ENCODE results near the gene USP16.
"Not testable (repeated sequence)": the region's sequence is repeated elsewhere in the genome, so short reads cannot be mapped to it uniquely, and the experiment has no call there.

USP16 gene

GRCh38 chr21:28986677-28987076 lies 37.8 kb upstream of the USP16 start:
- H2BK120ac ChIP-seq (ENCODE audit: low read depth, low read length): no peak overlapping the region
- no peak overlapping the region for H3K23ac ChIP-seq (ENCODE audit: low read length in 2 of 2)
- no peaks in the 10 kb centered on the region for H3K27me3 ChIP-seq (ENCODE audit: control insufficient read depth in 1 of 2, insufficient read depth in 1 of 2, low read length in 2 of 2)
- no peak overlapping the region for H3K18ac ChIP-seq (ENCODE audit: low read depth in 1 of 2, low read length in 2 of 2)
- H2BK5ac ChIP-seq (ENCODE audit: low read depth, low read length, poor library complexity, severe bottlenecking): no peak overlapping the region
- H3K27ac ChIP-seq (ENCODE audit: low read length, poor library complexity, severe bottlenecking): no peak overlapping the region
- no peak overlapping the region for H3K14ac ChIP-seq (ENCODE audit: low read length in 2 of 2)
- no peak overlapping the region for H3K4me2 ChIP-seq (ENCODE audit: low read length, poor library complexity, severe bottlenecking)
- 96% methylated on average over 4 of the region's 4 CpGs for WGBS
- H3K79me1 ChIP-seq (replicated peaks; ENCODE audit: low read length, poor library complexity, severe bottlenecking): peaks cover 14% of the 10 kb centered on the region
- no peaks in the 10 kb centered on the region for H3K9me3 ChIP-seq (ENCODE audit: control insufficient read depth, low read length)
- H2AFZ ChIP-seq (ENCODE audit: low read depth, low read length): no peak overlapping the region
- no peak overlapping the region for H2BK12ac ChIP-seq (ENCODE audit: low read length in 2 of 2)
- H4K91ac ChIP-seq (ENCODE audit: low read length): no peak overlapping the region
- H4K8ac ChIP-seq (ENCODE audit: low read length): no peak overlapping the region
- H3K9ac ChIP-seq (ENCODE audit: low read length): no peak overlapping the region
- H3K4ac ChIP-seq (ENCODE audit: low read depth in 1 of 2, low read length in 2 of 2): no peak overlapping the region
- DNase-seq: no peak
- H3K4me1 ChIP-seq (ENCODE audit: control insufficient read depth, insufficient read depth, low read depth, low read length): peaks cover 7% of the 10 kb centered on the region
- H3K4me3 ChIP-seq (ENCODE audit: insufficient read depth in 1 of 2, low read depth in 1 of 2, low read length in 2 of 2): no peak overlapping the region
- H2BK15ac ChIP-seq (ENCODE audit: low read depth, poor library complexity, severe bottlenecking): no peak overlapping the region
- H2AK5ac ChIP-seq (ENCODE audit: low read length, severe bottlenecking): no peak overlapping the region
- H3K36me3 ChIP-seq (ENCODE audit: control insufficient read depth in 1 of 2, insufficient read depth in 2 of 2, low read depth in 1 of 2, low read length in 2 of 2): peaks cover 4 to 47% of the 10 kb centered on the region in 2 experiments

- not testable (repeated sequence) for H3K4ac ChIP-seq (ENCODE audit: low read depth in 1 of 2, low read length in 2 of 2); H4K91ac ChIP-seq (ENCODE audit: low read length); H2BK15ac ChIP-seq (ENCODE audit: low read depth, poor library complexity, severe bottlenecking); H3K14ac ChIP-seq (ENCODE audit: low read length in 2 of 2); H2AFZ ChIP-seq (ENCODE audit: low read depth, low read length); H3K9me3 ChIP-seq (ENCODE audit: control insufficient read depth, low read length); H2AK5ac ChIP-seq (ENCODE audit: low read length, severe bottlenecking); H2BK120ac ChIP-seq (ENCODE audit: low read depth, low read length); H2BK5ac ChIP-seq (ENCODE audit: low read depth, low read length, poor library complexity, severe bottlenecking); H3K4me3 ChIP-seq (ENCODE audit: insufficient read depth in 1 of 2, low read depth in 1 of 2, low read length in 2 of 2); H3K9ac ChIP-seq (ENCODE audit: low read length); H3K23ac ChIP-seq (ENCODE audit: low read length in 2 of 2); H2BK12ac ChIP-seq (ENCODE audit: low read length in 2 of 2); H3K18ac ChIP-seq (ENCODE audit: low read depth in 1 of 2, low read length in 2 of 2); H3K27ac ChIP-seq (ENCODE audit: low read length, poor library complexity, severe bottlenecking); H3K79me1 ChIP-seq (replicated peaks; ENCODE audit: low read length, poor library complexity, severe bottlenecking); H3K4me1 ChIP-seq (ENCODE audit: control insufficient read depth, insufficient read depth, low read depth, low read length); H3K4me2 ChIP-seq (ENCODE audit: low read length, poor library complexity, severe bottlenecking); H4K8ac ChIP-seq (ENCODE audit: low read length); H3K27me3 ChIP-seq (ENCODE audit: control insufficient read depth in 1 of 2, insufficient read depth in 1 of 2, low read length in 2 of 2)
- DNase-seq: peak; percentile 16
- 91% methylated on average over 3 of the region's 6 CpGs for WGBS
- peaks cover 0 to 33% of the 10 kb centered on the region in 2 experiments for H3K36me3 ChIP-seq (ENCODE audit: control insufficient read depth in 1 of 2, insufficient read depth in 2 of 2, low read depth in 1 of 2, low read length in 2 of 2)
These were observed 36.3 kb upstream of the USP16 start for GRCh38 chr21:28988146-28988545.

- H4K91ac ChIP-seq (ENCODE audit: low read length): no peak overlapping the region
- no peak overlapping the region for H2BK120ac ChIP-seq (ENCODE audit: low read depth, low read length)
- DNase-seq: no peak
- H3K18ac ChIP-seq (ENCODE audit: low read depth in 1 of 2, low read length in 2 of 2): peak overlapping the region in 1 of 2 experiments; percentile 74
- WGBS: 32% methylated on average over 8 of the region's 14 CpGs
- H4K8ac ChIP-seq (ENCODE audit: low read length): peak overlapping the region; percentile 82
- no peaks in the 10 kb centered on the region for H3K9me3 ChIP-seq (ENCODE audit: control insufficient read depth, low read length)
- peaks cover 7% of the 10 kb centered on the region for H3K4me1 ChIP-seq (ENCODE audit: control insufficient read depth, insufficient read depth, low read depth, low read length)
- peak overlapping the region; percentile 91 for H3K4me2 ChIP-seq (ENCODE audit: low read length, poor library complexity, severe bottlenecking)
- peak overlapping the region; percentile 8 for H3K27ac ChIP-seq (ENCODE audit: low read length, poor library complexity, severe bottlenecking)
- no peak overlapping the region for H3K14ac ChIP-seq (ENCODE audit: low read length in 2 of 2)
- H3K23ac ChIP-seq (ENCODE audit: low read length in 2 of 2): no peak overlapping the region
- H2BK12ac ChIP-seq (ENCODE audit: low read length in 2 of 2): no peak overlapping the region
- H3K4ac ChIP-seq (ENCODE audit: low read depth in 1 of 2, low read length in 2 of 2): no peak overlapping the region
- no peak overlapping the region for H2AFZ ChIP-seq (ENCODE audit: low read depth, low read length)
- H2BK5ac ChIP-seq (ENCODE audit: low read depth, low read length, poor library complexity, severe bottlenecking): no peak overlapping the region
- H3K4me3 ChIP-seq (ENCODE audit: insufficient read depth in 1 of 2, low read depth in 1 of 2, low read length in 2 of 2): peak overlapping the region; percentile 87 to 93
- no peaks in the 10 kb centered on the region for H3K27me3 ChIP-seq (ENCODE audit: control insufficient read depth in 1 of 2, insufficient read depth in 1 of 2, low read length in 2 of 2)
- H2AK5ac ChIP-seq (ENCODE audit: low read length, severe bottlenecking): no peak overlapping the region
- H3K36me3 ChIP-seq (ENCODE audit: control insufficient read depth in 1 of 2, insufficient read depth in 2 of 2, low read depth in 1 of 2, low read length in 2 of 2): peaks cover 0 to 3% of the 10 kb centered on the region in 2 experiments
- peaks cover 2% of the 10 kb centered on the region for H3K79me1 ChIP-seq (replicated peaks; ENCODE audit: low read length, poor library complexity, severe bottlenecking)
- H3K9ac ChIP-seq (ENCODE audit: low read length): peak overlapping the region; percentile 89
- H2BK15ac ChIP-seq (ENCODE audit: low read depth, poor library complexity, severe bottlenecking): no peak overlapping the region
These were observed 32.5 kb upstream of the USP16 start for GRCh38 chr21:28991861-28992525.

- Histone ChIP-seq H3K23ac (ENCODE audit: low read length in 2 of 2) (peak within 1 kb of the TSS in 1 of 2 experiments; percentile 40), H4K91ac (ENCODE audit: low read length) (peak within 1 kb of the TSS; percentile 28), H3K36me3 (ENCODE audit: control insufficient read depth in 1 of 2, insufficient read depth in 2 of 2, low read depth in 1 of 2, low read length in 2 of 2) (peaks cover 0 to 5% of the 10 kb centered on the region in 2 experiments), H3K14ac (ENCODE audit: low read length in 2 of 2) (peak within 1 kb of the TSS in 1 of 2 experiments; percentile 29), H2BK15ac (ENCODE audit: low read depth, poor library complexity, severe bottlenecking) (peak within 1 kb of the TSS; percentile 70), H2BK12ac (ENCODE audit: low read length in 2 of 2) (no peak within 1 kb of the TSS), H3K9me3 (ENCODE audit: control insufficient read depth, low read length) (no peaks in the 10 kb centered on the region), H2BK5ac (ENCODE audit: low read depth, low read length, poor library complexity, severe bottlenecking) (no peak within 1 kb of the TSS), H3K18ac (ENCODE audit: low read depth in 1 of 2, low read length in 2 of 2) (peak within 1 kb of the TSS; percentile 74 to 87), H3K4me2 (ENCODE audit: low read length, poor library complexity, severe bottlenecking) (peak within 1 kb of the TSS; percentile 91), H3K4me1 (ENCODE audit: control insufficient read depth, insufficient read depth, low read depth, low read length) (peaks cover 7% of the 10 kb centered on the region), H3K27me3 (ENCODE audit: control insufficient read depth in 1 of 2, insufficient read depth in 1 of 2, low read length in 2 of 2) (no peaks in the 10 kb centered on the region), H3K27ac (ENCODE audit: low read length, poor library complexity, severe bottlenecking) (peak within 1 kb of the TSS; percentile 65), H4K8ac (ENCODE audit: low read length) (peak within 1 kb of the TSS; percentile 82), H3K79me1 (replicated peaks; ENCODE audit: low read length, poor library complexity, severe bottlenecking) (peaks cover 2% of the 10 kb centered on the region), H3K9ac (ENCODE audit: low read length) (peak within 1 kb of the TSS; percentile 89), H2BK120ac (ENCODE audit: low read depth, low read length) (no peak within 1 kb of the TSS), H2AFZ (ENCODE audit: low read depth, low read length) (peak within 1 kb of the TSS; percentile 64), H3K4ac (ENCODE audit: low read depth in 1 of 2, low read length in 2 of 2) (peak within 1 kb of the TSS; percentile 53 to 58), H2AK5ac (ENCODE audit: low read length, severe bottlenecking) (no peak within 1 kb of the TSS), H3K4me3 (ENCODE audit: insufficient read depth in 1 of 2, low read depth in 1 of 2, low read length in 2 of 2) (peak within 1 kb of the TSS; percentile 87 to 93)
- 3% methylated on average over 43 of the region's 43 CpGs for WGBS
- DNase-seq: peak; percentile 100
These were observed 31.8 kb upstream of the USP16 start, which contains the start of gene LTN1 for GRCh38 chr21:28992526-28993292. LTN1 (minus strand) TSS chr21:28992877; CDS start chr21:28992805, 72 bp downstream.

Measured in mesenchymal stem cell (in vitro differentiated cells and primary cell).